Raji (cell line): Measurements from ENCODE around the gene GABRG3.

Experiments
- POLR2A ChIP-seq: IDR thresholded peaks from 2 replicates; pipeline ENCODE4 v1.6.1; 2011; ENCODE audit warnings: low read depth, low read length, control low read depth; ENCODE audit not compliant: insufficient read depth

GABRG3 gene

DNA sequence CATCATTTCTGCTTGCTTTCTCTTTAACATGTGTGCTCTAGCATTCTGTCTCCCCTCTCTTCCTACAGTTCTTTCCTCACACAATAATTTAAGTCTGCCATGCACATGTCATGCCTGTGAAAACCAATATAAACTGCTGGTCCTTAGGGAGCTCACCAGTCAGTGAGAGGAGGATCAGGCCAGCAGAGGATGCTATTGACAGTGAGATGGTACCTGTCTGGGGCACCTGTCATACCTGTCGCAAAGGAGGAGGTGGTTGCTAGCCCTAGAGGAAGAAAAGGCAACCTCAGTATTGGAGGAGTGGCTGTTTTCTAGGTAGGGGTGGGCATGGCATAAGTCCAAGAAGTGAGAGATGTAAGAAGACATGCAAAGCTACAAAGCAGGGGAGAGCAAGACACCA, 194.6 kb downstream of the GABRG3 start:
- TF ChIP-seq POLR2A: no peak

DNA sequence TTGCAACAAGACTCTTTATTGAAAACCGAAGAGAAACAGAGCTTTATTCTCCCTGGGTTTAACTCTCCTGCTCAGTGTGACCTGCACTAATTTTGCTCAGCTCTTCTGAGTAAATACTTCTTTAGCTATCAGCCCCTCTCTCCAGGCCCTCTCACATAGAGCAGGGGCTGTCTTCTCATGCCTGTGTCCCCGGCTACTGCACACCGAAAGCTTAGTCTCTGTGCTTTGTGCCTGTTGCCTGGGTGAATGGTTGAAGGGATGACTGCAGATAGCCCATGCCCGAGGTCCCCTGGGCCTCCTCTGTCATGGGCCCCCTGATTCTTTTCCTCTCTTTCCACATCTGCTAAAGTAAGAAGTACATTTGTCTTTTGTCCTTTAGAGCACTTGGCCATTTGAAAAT, 195.9 kb downstream of the GABRG3 start:
- TF ChIP-seq POLR2A: no peak

DNA sequence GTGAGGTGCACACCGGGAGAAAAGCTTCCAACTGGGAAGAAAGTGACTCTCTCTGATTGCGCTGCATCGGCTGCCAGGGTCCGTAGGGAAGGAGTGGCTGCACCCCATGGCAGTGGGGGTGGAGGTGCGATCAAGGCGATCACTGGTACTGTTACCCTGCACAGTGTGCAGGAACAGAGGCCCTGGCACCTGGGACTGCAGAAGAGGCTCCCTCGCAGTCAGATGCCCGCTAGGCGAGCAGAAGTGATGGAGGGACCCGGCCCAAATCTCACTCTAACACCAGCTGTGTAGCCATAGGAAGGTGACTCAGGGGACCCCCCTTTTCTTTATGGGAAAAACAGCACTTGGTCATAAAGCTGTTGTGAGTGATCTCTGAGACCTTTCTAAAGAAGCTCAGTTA, 196.8 kb downstream of the GABRG3 start:
- TF ChIP-seq POLR2A: no peak

DNA sequence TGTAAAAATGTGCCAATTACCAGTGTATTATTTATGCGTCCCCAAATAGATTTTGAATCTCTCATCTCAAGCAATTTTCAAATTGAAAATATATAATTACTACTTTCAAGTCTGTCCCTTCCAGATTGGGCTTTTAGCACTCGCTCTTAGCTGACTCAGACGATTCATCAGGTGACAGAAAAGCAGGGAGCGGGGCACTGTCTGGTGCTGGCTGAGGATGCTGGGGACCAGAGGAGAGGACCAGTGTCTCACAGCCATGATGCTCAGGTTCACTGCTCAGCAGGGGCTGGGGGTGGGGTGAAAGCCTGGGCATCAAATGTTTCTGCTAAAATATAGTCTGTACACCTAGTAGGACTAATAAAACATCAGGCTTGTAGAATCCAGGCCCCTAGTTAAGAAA, 199.9 kb downstream of the GABRG3 start:
- TF ChIP-seq POLR2A: no peak

DNA sequence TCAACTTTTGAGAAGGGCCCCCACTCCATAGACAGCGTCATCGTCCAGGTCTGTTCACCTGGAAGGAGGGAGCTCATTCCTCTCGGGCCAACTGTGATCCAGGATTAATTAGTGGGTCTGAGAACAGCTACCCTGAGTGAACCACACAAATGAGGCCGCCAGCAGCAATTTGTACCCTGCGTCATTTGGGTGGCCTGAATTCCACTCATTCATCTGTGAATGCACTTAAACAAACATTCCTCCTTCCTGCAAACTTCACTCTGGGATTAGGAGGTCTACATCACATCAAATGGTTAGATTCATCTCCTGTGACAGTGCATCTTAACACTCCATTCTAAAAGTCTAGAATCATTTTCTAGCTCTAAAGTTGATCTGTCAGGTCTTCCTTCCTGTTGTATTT, 201.8 kb downstream of the GABRG3 start:
- no peak for TF ChIP-seq POLR2A

DNA sequence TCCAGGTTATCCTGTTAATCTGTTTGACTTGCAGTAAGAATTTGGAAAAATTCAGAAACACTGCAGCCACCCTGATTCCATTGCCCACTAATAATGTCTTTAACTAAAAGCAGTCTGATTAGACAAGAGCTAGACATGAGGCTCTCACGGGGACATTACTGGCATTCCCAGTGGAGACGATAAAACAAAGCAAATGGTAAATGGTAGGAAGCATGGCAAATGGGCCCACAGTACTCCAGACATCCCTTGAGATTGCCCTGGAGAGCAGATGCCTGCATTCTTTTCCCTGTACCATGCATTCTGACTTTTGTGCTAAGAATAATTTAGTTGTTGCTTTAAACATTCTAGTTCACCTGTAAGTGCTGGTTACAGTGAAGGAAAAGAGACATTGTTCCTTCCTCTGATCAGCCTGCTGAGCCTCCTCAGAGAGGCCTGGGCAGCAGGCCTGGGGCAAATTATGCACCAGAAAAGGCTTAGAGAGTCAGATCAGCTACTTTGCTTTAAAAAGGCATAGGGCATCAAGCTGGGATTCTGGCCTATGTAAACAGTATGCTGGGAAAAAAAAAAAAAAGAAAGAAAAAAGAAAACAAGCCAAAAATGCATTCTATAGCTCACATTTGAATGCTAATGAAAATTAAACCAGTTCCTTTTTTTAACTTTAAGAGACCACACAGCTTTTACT, 204.6 kb downstream of the GABRG3 start:
- TF ChIP-seq POLR2A: no peak

DNA sequence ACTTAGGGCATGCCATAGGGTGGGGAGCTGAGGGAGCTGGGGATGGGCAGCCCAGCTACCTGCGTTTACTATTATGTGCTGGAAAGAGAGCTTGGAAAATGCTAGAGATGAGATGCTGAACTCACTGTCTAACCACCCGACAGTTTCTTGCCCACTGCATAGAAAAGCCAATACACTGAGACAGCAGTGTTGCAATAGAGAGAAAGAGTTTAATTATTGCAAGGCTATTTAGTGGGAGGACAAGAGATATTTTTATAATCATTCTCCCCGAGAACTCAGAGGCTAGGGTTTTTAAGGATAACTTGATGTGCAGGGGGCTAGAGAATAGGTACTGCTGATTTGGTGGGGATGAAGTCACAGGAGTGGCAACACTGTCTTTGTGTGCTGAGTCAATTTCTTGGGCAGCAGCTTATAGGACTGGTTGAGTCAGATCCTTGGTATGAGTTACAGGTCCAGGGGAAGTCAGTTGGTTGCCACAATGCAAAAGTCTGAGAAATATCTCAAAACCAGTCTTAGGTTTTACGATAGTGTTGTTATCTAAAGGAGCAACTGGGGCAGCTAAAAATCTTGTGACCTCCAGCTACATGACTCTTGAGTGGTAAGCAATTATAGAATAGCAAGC, 205.9 kb downstream of the GABRG3 start:
- TF ChIP-seq POLR2A: no peak

DNA sequence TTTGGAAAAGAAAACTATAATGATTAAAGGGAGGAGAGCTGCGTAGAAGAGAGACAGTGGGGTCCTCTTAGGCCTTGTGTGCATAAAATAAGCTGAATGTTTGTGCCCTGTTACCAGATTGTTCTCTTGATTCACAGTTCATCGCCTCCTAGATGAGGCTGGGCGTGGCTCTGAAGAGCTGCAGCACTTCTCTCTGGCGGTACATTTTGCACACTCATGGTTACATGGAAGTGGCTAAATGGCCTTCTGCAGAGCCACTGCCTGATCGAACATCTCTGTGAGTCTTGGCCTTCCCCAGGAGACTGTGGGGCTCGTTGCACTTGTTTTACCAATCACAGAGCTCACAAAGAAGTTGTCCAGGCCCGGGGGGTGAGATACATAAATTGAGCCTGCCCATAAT, 208.8 kb downstream of the GABRG3 start:
- no peak for TF ChIP-seq POLR2A

DNA sequence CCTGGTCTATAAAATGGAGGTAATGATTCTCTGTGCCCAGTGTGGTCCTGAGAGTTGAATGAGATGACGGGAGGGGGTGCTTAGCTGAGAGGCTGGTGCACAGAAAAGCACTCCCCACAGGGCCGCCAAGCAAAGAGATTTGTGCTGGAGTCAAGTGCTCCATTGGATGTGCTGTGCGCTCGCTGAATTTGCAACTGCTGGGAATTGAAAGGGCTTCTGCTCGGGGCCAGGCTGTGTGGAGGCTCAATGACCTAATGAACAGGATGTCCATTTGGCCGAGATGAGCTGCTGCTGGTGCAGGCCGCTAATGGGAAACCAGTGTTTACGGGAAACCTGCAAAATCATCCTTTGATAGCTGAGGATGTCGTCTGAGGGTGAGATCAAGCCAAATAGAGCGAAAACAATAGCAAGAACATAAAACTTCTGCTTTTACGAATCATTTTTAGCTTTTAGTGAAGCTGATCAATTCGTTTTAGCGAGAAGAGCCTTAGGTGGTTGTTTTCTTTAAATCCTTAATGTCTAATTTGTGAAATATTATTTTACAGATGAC, 211.7 kb downstream of the GABRG3 start:
- TF ChIP-seq POLR2A: no peak

DNA sequence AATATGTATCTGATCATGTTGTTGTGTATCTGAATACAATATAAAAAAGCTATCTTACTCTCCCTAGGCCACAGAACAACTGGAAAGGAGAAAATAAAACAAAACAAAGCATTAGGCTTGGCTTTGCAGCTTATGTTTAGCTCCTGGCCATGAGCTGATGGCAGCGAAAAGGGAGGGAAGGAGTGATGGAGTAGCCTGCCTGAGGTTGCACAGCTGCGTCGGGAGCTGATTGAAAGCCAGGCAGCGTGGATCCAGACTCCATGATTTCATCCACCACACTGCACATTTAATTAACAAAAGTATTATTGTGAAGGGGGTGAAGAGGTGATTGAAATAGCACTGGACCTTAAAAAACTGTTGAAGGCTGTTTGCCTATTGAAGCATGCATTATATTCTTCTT, 212.2 kb downstream of the GABRG3 start:
- no peak for TF ChIP-seq POLR2A

DNA sequence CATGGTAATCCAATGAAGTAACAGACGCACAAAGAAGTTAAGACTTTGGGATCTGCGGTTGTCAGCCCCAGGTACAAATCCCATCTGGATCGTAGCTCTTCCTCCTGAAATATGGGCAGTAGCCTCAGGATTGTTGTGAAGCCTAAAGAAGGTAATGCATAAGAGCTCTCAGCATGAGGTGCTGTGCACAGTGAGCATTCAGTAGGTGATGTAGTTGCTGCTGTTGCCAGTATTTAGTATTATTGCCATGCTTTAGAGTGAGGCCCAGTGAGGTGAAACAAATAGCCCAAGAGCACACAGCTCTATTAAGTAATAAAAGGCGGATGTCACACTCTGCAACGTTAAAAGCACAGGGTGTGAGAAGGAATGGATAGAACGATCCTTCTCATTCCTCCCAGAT, 225.7 kb downstream of the GABRG3 start:
- no peak for TF ChIP-seq POLR2A

DNA sequence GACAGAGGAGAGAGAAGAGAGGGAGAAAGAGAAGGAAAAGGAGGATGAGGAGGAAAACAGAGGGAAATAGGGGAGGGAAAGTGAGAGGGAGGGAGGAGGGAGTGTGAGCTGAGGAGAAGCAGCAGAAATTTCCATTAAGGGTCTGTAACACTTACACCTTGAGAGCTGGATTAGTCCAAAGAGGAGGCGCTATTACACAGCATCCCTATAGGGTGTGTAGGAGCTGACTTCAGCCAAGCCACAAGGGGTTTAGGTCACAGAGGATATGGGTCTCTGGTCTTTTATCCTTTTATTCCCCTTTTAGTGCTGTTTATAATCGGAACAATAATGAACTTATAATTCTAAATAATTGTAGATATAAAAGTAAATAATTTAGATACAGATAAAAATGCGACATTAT, 230.4 kb downstream of the GABRG3 start:
- no peak for TF ChIP-seq POLR2A

DNA sequence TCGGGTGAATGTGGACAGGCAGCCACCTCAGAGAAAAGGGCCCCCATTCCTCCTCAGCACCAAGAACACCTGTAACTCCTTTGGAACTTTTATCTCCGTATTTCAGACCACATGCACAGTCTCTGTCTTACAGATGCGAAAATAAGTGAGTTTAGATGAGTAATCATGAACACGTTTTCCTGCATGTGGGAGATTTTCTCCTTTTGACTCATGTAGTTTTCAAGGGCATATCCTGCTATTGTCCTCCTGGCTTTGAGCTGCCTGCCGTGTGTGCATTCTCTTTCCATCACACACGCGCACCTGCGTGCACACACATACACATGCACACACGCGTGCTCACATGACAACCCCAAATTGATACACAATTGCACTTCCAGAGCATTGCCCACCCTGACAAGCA, 239.2 kb downstream of the GABRG3 start:
- TF ChIP-seq POLR2A: no peak

DNA sequence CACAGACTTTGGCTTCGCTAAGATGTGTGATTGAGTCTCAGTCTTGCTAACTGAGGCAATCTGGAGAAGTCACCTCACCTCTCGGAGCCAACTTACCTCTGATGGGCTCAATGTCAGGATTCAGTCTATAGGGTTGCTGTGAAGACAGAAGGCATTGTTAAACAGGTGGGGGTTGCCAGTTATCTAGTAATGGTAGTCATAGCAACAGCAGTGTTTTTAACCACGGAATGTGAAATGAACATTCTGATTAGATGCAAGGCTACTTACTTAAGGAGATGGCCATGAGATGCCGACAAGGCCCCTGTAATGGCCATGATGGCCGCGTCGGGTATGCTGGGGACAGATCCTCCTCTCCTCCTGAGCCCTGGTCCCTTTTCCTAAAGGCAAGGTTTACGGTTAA, 243.1 kb downstream of the GABRG3 start:
- no peak for TF ChIP-seq POLR2A

DNA sequence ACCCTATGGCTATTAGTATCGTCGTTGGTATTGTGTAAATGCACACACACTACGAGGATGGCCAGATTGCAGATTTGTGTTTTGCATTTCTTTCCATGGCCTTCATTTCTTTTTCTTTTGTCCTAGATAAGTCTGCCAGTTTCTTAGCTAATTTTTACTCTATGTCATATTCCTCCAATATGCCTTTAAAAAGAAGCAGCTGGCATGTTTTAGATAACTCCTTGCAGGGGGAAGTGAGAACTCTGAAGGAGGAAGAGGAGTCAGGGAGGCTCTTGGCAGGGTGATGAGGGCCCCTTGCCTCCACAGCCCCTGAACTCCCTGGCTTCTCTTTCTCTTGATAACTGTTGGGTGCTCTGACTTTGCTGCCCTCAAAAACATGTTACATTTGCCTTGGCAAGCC, 244.0 kb downstream of the GABRG3 start:
- no peak for TF ChIP-seq POLR2A

DNA sequence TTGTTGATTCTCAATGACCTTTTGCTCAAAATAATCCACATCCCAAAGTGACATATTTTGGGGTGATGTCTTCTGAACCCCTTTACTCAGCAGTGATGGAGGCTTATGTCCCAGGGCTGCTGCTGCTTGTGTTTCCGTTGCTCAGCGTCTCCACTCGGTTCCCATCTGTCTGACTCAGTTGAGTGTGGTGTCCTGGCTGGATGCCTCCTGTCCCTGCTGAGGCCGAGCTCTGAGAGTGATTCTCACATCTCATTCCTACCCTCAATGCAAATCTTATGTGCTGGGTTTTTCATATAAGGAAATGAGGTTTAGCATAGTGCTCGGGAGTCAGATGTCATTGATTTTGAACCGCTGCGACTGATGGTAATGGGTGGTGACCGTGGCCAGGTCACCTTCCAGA, 247.4 kb downstream of the GABRG3 start:
- no peak for TF ChIP-seq POLR2A

DNA sequence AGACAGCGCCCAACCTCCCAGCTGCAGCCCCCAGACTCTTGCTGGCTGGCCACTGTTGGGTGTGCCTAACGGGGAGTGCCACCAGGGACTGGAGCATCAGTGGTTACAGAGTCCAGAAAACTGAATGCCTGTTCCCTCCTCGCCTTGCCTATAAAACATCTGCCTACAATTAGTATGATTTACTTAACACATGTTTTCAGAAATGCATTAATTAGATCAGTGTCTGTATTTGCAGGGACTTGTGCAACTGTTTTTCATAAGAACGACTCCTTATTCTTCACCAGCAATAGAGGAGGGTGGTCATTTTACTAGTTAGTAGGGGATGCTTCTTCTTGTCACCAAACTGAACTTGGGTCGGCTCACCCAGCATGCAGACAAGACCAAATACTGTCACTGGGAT, 248.7 kb downstream of the GABRG3 start:
- TF ChIP-seq POLR2A: no peak
